GM21619 (cell line): ENCODE data around the gene ARID3A.

Experiments
- ATAC-seq: cut with Tn5 transposase; IDR thresholded peaks from one replicate; pipeline ENCODE4 v1.9.1; 2021; ENCODE audit not compliant: unreplicated experiment

ARID3A gene

DNA sequence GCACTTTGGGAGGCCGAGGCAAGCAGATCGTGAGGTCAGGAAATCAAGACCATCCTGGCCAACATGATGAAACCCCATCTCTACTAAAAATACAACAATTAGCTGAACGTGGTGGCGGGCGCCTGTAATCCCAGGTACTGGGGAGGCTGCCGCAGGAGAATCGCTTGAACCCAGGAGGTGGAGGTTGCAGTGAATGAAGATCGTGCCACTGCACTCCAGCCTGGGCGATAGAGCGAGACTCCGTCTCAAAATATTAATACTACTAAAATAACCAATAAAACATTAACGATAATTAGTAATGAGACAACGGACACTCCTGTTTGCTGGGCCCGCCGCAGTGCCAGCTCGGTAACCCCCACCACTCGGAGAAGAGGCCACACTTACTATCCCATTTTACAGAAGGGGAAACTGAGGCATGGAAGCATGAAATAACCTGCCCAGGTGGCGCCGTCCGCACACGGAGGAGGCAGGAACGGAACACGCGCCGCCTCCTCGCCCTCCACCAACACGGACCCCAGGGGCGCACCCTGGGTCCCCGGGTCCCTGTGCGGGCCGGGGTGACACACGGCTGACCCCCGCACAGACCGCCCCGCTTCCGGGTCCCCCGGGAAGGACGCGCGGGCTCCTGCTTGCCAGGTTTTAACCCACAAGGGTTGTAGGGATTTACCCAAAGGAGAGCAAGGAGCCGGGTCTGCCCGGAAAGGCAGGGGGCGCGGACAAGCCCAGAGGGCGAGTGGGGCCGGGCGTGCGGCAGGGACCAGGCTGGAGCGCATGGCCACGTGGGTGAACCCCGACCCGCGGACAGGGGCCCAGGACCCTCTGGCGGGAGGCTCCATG is 14.4 kb upstream of the ARID3A start:
- no peak for ATAC-seq

DNA sequence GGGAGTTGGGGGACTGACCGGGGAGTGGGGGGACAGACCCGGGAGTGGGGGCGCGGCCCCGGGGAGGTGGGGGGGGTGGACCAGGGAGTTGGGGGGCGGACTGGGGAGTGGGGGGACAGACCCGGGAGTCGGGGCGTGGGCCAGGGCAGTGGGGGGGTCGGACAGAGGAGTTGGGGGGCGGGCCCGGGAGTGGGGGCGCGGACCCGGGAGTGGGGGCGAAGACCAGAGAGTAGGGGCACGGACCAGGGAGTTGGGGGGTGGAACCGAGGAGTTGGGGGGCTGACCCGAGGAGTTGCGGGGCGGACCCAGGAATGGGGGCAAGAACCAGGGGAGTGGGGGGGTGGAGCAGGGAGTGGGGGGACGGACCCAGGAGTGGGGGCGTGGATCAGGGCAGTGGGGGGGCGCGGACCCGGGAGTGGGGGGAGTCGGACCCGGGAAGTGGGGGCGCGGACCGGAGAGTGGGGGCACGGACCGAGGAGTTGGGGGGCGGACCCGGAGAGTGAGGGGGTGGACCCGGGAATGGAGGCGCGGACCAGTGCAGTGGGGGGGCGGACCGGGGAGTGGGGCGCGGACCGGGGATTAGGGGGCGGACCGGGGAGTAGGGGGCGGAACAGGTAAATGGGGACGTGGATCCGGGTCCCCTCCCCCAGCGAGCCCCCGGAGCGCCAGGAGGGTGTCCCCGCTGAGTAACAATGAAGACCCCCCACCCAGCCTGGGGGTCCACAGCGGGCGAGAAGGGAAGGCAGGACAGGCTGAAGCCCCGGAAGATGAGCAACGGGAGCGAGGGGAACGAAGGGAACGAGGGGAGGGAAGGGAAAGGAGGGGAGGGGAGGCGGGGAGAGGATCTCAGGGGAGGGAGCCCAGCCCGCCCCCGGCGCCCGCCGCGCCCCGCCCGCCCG is 13.4 kb upstream of the ARID3A start:
- no peak for ATAC-seq

DNA sequence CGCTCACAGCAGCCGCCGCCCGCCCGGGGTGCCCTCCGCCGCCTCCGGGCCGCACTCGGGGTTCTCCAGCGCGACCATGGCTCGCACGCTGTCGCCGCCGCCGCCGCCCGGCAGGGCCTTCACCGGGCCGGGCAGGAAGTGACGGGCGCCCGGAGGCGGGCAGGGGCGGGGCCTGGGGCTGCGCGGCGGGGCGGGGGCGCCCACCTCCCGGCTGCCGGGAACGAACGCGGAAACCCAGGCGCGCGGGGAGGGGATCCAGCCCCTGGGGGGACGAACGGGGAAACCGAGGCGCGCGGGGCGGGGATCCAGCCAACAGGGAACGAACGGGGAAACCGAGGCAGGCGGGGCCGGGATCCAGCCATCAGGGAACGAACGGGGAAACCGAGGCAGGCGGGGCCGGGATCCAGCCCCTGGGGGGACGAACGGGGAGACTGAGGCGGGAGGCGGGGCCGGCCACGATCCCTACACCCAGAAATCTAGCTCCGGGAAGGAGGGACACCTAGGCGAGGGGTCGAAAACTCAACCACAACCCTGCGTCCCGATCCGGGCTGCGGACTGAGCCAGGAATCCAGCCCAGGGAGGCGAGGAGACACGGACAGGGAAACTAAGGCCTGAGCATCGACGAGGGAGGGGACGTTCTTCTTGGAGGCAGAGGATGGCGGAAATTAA is 12.6 kb upstream of the ARID3A start, which contains the start of gene R3HDM4:
Gene R3HDM4 (minus strand): TSS at position 140 of the 669 bp plus-strand sequence. CDS start 62 bp downstream, at position 78.
- ATAC-seq: no peak

DNA sequence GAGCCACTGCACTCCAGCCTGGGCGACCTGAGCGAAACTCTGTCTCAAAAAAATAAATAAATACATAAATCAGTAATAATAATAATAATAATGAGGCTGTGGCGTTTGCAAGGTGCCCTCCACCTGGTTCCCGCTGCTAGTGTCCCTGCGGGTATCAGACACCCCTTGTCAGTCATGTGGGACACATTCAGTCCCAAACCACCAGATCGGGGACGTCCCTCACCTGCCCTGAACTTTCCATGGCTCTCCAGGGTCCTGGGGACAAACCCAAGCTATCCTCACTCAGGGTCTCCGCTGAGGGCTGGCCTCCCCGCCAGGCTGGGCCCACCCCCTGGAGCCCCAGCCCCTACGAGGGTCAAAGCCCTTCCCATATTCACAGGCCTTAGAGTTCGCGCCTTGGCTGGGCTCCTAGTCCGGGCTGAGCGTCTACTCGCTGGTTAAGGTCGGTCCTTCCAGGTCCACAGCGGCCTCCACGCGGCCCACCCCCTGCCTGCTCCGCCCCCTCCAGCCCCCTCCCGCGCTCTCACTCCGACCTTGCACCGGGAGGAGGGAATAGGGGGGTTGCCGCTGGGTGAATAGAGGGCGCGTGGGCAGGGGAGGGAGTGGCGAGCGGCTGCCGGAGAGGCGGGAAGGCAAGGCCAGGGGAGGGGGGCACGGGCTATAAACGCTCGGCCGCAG is 9.1 kb upstream of the ARID3A start:
- no peak for ATAC-seq

DNA sequence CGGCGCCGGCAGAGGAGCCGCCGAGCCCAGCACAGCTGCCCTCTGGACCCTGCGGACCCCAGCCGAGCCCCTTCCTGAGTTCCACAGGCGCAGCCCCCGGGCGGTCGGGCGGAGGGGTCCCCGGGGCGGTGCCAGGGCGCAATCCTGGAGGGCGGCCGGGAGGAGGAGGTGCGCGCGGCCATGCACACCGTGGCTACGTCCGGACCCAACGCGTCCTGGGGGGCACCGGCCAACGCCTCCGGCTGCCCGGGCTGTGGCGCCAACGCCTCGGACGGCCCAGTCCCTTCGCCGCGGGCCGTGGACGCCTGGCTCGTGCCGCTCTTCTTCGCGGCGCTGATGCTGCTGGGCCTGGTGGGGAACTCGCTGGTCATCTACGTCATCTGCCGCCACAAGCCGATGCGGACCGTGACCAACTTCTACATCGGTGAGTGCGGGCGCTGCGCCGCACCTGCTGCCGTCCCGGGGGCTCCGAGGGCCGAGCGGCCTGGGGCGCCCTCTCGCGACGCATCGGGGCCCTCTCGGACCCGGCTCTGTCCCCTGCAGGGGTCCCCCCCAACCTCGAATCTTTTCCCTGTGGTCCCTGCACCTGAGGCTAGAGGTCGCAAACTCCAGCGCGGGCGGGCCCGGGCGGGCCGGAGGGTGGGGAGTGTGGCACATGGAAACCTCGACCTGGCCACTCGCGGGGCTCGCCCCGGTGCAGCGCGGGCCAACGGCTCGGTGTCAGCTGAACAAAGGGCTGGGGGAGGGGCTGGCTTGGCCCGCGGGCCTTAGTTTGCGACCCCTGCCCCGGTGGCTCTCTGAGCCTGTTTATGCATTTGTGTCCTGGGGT is 8.3 kb upstream of the ARID3A start, which contains the start of gene KISS1R:
Gene KISS1R (plus strand): TSS at position 11 of the 829 bp plus-strand sequence. CDS start 170 bp downstream, at position 181.
- no peak for ATAC-seq

DNA sequence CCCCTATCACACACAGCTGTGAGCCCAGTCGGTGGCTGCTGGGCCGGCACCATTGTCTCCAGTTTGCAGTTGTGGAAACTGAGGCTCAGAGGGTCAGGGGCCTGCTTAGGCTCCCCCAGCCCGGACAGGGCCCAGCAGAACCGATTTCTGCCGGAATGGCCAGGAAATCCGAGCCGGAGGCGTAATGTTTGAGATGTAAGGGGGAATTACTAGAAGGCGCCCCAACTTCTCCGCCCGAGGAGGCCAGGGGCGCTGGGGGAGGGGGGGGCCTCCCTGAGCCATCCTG is 7.7 kb upstream of the ARID3A start:
- no peak for ATAC-seq

DNA sequence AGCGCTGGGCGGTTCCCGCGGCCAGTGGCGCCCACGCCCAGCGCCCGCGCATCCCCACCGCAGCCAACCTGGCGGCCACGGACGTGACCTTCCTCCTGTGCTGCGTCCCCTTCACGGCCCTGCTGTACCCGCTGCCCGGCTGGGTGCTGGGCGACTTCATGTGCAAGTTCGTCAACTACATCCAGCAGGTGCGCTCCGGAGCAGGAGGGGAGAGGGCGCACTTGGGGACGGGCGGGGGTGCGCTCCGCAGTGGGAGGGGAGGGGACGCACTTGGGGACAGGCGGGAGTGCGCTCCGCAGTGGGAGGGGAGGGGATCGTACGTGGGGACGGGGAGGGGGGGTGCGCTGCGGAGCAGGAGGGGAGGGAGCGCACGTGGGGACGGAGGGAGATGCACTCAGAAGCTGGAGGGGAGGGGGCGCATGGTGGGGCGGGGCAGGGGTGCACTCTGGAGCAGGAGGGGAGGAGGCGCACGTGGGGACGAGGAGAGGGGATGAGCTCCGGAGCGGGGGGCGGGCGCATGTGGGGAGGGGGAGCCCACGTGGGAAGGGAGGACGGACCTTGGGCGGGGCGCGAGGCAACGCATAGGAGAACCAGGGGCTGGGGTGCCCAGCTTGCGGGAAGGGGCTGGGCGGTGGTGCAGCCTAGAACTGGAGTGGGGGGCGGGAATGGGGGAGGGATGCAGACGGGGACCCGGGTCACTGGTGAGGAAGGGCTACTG is 7.2 kb upstream of the ARID3A start:
- ATAC-seq: no peak

DNA sequence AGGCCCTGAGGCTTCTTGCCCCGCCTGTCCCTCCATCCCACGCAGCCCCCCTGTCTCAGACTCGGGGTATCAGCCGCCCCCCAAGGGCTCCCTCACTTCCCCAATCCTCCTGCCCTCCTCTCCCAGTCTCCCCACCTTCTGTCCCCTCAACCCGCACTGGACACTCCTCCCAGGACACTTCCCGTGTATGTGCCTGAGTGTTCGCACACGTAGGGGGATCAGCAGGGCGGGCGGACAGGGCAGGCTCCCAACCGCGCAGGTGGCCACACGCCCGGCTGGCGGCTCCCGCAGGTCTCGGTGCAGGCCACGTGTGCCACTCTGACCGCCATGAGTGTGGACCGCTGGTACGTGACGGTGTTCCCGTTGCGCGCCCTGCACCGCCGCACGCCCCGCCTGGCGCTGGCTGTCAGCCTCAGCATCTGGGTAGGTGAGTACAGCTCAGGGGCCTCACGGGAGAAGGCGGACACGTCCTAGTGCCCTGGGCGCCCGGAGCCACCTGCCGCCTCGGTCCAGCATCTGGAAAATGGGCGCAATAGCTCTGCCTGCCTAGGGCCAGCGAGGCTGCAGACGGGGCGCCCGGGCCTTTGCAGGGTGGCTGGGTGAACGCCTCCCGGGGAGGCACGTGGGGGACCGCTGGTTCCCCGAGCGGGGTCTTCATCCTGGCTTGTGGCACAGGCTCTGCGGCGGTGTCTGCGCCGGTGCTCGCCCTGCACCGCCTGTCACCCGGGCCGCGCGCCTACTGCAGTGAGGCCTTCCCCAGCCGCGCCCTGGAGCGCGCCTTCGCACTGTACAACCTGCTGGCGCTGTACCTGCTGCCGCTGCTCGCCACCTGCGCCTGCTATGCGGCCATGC is 6.4 kb upstream of the ARID3A start:
- no peak for ATAC-seq

DNA sequence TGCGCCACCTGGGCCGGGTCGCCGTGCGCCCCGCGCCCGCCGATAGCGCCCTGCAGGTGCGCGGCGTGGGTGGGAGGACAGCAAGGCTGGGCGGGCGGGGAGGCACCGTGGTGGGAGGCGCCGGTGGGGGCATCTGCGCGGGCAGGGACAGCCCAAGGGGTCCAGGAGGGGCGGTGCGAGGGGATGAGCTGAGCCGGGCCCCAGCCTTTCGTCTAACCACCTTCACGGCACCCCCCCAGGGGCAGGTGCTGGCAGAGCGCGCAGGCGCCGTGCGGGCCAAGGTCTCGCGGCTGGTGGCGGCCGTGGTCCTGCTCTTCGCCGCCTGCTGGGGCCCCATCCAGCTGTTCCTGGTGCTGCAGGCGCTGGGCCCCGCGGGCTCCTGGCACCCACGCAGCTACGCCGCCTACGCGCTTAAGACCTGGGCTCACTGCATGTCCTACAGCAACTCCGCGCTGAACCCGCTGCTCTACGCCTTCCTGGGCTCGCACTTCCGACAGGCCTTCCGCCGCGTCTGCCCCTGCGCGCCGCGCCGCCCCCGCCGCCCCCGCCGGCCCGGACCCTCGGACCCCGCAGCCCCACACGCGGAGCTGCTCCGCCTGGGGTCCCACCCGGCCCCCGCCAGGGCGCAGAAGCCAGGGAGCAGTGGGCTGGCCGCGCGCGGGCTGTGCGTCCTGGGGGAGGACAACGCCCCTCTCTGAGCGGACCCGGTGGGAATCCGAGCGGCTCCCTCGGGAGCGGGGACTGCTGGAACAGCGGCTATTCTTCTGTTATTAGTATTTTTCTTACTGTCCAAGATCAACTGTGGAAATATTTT is 5.6 kb upstream of the ARID3A start:
- ATAC-seq: no peak

DNA sequence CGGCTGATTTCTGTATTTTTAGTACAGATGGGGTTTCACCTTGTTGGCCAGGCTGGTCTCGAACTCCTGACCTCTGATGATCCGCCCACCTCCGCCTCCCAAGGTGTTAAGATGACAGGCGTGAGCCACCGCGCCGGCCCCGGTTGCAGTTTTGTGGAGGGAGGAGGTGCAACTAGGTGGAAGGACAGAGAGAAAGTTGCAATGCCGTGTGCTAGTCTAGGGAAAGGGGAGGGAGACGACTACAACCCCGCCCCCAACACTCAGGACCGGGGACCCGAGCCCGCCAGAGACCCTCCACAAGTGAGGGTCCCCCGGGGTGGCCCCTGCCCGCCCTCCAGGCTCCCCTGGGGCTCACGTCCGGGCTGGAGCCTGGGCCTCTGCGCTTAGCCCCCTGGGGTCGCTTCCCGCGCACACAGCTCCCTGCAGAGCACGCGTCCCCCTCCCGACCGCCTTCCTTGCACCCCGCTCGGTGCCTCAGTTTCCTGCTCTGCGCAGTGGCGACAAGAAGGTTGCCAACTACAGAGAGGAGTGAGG is 1.2 kb upstream of the ARID3A start:
- no peak for ATAC-seq

DNA sequence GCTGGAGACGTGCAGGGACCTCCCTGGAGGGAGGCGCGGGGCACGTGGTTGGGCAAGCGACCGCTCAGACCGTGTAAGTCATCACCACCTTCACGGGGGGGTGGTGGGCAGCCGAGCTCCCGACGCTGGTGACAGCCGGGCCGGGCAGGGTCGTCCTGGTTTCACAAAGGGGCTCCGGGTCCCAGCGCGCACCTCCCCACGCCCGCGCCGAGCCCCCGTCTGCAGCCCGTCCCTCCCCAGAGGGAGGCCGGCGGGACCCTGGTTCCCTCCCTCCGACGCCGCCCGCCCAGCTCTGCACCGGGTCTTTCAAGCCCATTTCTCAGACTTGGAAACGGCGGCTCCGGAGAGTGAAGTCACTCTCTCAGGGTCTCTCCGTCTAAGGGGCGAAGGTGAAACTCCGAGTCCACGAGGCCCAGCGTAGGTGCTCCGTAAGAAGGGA is 729 bp upstream of the ARID3A start:
- peak; percentile 12 for ATAC-seq

DNA sequence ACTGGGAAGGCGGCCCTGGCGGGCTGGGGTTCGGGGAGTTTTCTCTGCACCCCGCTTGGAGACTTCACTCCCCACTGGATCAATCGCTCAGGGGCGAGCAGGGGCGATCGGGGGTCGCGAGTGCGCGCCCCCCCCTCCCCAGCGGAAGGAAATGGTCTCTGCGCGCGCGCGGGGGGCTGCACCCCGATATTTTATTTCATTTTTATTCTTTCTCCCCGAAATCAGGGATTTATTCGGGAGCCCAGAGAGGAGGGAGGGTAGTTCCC is 421 bp downstream of the ARID3A start:
- no peak for ATAC-seq

DNA sequence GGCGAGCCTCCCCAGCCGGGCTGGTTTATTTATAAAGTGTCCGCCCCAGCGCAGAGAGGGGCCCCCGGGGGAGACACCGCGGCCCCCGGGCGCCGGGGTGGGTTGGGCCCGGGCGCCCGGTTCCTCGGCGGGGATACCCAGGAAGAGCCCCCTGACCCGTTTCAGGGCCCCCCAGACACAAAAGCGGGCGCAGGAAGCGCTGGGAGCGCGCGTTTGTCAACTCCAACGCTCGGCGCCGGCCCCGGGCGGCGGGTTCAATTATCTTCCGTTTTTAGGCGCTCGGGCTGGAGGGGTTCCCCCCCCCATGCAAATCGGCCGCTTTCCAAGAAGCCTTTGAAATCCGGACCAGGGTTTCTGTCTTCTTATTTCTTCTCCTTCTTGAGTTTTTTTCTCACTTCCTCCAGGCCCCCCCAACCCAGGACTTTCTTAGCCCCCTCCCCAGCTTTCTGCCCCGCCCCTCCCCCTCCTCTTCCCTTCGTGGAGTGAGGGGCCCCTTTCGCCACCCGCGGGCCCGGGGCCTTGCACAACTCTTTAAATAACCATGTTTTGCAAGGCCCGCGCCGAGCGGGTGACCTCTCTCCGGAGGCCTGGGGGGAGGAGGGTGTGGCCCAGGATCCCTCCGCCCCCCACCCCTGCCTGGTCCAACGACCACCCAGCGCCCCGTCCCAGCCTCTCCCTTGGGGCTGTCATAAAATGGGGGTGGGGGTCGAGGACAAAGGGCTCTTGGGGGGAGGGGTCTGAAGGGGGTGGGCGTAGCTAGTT is 935 bp downstream of the ARID3A start:
- no peak for ATAC-seq

DNA sequence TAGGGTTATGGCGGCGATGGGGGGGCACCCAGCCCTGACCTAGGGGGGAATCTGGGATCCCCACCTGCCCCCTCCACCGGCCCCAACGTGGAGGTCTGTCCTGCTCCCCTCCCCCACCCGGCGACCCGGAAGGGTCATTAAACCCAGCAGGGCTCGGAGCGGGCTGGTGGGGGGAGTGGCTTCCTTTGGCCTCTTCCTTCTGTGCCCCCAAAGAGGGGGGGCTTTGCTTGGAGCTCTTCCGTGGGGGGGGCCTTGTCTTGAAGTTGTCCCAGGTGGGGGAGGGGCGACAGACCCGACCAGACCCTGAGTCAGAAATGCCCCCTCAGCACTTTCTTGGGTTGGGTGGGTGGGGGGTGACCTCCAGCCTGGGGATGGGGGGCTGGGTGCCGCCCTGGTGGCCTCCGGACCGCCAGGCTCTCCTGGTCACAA is 1.5 kb downstream of the ARID3A start:
- ATAC-seq: no peak

DNA sequence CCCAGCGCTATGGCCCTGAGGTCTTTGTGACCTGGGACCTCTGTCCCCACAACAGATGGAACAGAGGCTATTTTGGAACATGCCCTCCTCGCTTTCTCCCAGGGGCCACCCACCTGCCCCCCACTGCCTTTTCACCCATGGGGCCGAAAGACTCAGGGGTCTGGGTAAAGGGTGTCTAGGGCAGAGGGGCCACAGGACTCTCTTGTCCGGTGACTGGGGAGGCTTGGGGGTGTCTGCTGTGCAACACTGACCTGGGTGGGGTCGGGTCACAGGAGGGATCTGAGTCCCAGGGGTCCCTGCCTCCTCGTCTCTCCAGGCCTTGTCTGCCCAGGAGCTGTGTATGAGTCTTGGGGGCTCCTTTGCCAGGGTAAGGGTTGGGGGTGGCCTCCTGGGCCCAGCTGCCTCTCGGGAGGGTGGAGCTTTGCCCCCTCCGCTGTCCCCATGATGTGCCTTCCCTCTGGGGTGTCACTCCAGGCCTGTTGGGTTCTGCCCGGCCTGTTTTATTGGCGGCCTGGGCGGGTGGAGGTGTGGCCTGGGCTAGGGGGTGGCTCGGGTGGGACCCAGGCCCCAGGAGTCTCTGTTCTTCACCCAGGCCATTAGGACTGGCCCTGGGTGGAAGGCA is 2.1 kb downstream of the ARID3A start:
- ATAC-seq: no peak

DNA sequence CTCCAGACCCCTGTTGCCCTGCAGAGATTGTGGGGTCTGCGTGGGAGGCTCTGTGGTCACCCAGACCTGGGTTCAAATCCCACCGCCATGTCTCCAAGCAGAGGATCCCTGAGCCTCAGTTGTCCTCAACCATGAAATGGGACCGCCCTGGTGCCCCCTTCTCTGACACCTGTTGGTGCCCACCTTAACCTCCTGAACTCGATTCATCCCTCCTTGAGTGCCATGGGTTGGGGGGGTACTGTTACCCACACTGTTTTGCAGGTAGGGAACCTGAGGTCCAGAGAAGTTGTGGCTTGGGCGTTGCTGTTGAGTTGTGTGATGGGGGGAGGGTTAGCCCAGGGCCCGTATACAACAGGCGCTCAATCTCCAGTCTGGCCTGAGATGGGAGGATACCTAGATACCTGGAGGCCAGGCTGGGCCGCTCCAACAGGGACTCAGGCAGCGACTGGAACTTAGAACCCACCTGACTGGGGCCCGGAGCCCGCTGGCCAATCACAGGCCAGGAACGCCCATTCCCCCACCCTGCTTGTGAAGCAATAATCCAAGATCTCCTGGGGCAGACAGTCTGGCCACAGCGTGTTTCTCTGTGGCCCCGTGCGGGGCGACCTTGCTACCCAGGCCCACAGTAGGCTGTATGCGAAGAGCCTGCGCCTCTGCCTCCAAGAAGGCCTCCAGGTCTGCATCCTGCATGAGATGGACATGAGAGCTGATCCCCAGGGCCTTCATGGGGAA is 2.8 kb downstream of the ARID3A start:
- no peak for ATAC-seq
